NCI-H1417 treated with DMSO at 0.1 percent for 48 hours (cell line): ENCODE data around the gene MTREX.

Experiments
- DNase-seq: peaks from one replicate; lab custom pipeline; 2025; lab: John Stamatoyannopoulos, UW

MTREX gene

GRCh38 chr5:55429221-55429612 is 121.4 kb downstream of the MTREX start:
- DNase-seq, result no peak

DNA sequence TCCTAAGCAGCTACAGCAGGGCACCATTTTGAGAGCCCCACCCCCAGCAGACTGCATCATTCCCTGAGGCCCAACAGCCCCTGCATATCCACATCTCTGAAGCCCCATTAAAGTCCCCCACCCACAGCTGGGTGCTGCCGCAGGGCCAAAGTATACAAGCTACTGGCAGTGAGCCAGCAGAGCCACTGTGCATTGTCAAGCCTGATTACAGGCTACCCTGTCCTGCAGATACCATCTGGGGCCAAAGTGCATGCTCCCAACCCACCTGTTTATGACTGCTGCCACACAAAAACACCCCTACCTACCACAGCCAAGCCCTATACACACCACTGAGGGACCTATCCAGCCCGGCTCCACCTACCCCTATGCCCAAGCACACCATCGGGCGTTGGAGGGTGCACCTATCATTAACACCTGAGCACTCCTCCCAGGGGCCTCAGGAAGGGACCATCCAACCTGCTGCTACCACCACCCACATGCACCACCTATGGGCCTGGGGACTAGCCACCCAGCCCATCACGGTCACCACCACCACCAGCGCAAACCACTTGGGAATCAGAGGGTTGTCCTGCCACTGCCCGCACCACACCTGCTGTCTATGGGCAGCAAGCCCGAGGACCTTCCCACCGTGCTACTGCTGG is 121.9 kb downstream of the MTREX start:
- no peak for DNase-seq

DNA sequence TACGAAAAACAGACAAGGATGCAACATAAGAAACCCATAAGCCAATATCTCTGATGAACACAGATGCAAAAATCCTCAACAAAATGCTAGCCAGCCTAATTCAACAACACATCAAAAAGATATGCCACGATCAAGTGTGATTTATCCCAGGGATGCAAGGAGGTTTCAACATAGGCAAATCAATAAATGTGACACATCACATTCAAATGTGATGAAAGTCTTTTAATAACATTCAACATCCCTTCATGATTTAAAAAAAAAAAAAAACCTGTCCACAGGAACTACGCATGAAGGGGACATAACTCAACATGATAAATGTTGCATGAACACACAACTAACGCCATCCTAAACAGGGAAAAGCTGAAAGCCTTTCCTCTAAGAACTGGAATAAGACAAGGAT is 124.8 kb downstream of the MTREX start:
- no peak for DNase-seq

GRCh38 chr5:55437452-55437851 is 129.7 kb downstream of the MTREX start:
- no peak for DNase-seq

DNA sequence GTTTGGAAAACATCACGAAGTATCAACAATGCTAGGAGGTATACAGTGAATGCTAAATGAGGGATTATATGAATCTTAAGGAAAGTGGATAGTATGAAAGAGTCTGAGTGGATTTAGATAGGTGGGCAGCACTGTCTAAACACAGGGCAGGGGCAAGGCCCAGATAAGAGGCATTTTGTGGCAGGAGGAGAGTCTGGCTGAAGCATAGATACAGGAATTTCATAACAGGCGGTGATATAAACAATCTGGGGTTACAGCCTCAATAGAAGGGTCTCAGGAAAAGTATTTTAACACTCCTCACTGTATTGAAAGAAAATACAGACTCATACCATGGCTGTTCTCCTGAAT is 130.0 kb downstream of the MTREX start:
- DNase-seq, result no peak

GRCh38 chr5:55438998-55439397 is 131.2 kb downstream of the MTREX start:
- no peak for DNase-seq

DNA sequence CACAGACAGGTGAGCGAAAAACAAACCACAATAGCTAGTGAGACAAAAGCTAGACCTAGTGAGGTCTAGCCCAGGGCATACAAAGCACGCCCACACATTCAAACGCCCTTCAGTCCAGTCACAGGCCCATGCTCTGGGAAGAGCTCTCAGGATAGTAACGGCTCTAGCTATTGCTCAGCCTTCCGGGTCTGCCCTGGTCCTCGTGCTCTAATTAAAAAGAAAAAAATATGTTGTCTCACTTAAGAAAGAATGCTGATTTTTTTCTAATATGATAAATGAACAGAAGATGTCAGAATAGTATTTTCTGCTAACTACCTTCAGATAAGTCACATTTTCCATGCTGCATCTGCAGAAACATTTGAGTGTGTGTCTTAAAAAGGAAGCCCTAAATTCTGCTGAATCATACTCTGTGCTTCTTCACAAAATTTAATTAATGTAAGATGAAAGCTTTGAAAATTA is 132.4 kb downstream of the MTREX start:
- no peak for DNase-seq

DNA sequence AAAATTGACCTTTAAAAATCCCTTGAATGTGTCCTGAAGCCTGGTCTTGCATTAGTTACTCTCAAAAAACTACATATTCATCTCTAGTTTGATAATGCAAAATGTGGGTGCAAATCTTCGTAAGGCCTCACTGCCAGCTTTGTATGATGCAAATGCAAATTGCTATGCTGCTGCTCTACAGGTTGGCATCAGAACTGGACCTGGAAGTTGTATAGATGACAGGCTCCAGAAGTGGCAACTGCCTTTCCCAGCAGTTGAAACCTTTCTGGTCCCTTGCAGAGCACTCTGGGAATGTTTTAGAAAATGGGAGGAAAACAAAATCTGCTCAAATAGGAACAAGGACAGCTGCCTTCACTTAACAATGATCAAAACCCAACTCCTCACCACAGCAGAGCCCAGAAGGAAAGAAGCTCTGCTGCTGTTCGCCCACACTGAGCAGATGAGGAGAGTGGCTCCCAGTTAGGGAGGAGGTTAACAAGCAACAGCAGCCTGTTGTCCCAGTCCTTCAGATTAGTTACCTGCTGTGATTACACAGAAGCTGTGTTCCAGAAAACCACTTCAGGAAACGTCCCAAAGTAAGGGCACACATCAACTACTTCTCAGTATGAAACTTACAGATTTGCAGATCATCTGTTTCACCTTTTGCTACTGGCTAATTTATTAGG is 133.4 kb downstream of the MTREX start:
- DNase-seq, result no peak

DNA sequence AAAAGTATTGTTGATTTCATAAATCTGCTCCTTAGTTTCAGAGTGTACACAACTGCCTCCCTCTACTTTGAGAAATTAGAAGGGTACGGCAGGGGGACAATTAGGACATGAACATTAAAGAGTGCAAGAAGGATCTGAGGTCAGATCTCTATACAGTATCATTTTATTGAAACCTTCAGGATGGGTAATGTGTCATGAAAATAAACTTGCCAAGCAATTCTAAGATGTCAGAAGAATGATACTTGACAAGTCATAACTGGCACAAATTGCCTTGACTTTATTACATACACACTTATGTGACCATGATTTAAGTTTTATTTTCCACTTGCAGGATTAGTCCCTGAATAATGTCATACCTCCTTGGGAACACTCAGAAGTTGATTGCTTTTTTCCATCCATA is 134.2 kb downstream of the MTREX start:
- DNase-seq, result no peak

- DNase-seq, result no peak
These were observed 138.0 kb downstream of the MTREX start for GRCh38 chr5:55445791-55446190.

GRCh38 chr5:55446640-55447351 is 139.0 kb downstream of the MTREX start:
- DNase-seq, result no peak

- DNase-seq, result no peak
These were observed 142.4 kb downstream of the MTREX start for GRCh38 chr5:55450050-55450765.

- no peak for DNase-seq
These were observed 144.2 kb downstream of the MTREX start for GRCh38 chr5:55451976-55452375.

GRCh38 chr5:55453211-55453610 is 145.4 kb downstream of the MTREX start:
- DNase-seq, result no peak

DNA sequence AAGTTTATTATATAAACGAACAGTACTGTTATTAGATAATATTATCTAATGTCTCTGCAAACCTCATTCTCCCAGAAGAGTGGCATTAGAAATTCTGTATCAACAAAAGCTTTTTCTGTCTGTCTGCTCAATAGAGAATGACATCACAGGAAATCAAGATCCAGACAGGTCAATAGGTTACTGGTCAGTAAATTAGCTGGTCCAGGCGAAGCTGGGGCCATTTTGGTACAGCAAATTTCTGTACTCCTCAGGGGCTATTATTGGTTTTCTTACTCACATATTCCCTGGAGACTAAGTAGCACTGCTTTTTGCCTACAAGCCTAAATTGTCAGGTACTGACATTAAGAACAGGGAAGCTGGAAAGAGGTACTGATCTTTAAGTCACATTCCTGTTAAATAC is 146.5 kb downstream of the MTREX start:
- no peak for DNase-seq

DNA sequence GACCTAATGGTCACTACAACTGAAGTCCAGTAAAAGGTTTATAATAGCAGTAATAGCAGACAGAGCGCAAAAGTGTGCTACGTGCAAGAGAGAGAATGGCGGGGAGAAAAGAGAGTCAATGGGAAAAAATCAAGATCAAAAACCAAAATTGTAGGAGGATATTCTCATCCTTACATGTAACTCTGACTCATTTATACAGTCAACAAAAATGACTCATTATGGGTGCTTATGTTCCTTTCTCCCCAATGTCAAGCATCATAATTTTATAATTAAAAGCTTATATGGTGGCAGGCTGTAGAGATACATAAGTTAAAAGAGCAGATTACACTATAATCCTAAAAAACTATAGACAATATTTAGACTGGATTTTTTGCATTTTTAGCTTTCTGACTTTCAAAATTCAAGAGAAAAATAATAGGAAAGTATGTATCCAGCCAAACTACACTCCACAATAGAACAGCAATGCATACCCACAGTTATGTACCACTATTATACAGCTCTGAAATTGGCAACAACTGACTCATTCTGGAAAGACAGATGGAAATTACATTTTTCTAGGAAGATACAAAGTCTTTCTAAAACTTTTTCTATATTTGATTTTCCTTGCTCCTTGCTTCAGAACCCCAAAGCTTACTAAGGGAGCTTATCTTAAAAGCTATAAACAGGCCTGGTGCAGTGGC is 148.6 kb downstream of the MTREX start:
- DNase-seq, result no peak

DNA sequence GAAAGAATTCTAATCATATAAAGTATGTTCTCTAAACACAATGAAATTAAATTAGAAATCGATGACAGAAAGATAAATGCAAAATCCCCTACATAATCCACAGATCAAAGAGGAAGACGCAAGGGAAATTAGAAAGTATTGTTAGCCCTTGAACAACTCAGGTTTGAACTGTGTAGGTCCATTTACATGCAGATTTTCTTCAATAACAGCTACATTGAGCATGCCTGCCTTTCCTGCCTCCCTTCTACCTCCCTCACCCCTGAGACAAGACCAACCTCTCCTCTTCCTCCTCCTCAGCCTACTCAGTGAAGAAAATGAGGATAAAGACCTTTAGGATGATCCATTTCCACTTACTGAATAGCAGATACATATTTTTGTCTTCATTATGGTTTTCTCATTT is 151.8 kb downstream of the MTREX start:
- DNase-seq, result no peak

DNA sequence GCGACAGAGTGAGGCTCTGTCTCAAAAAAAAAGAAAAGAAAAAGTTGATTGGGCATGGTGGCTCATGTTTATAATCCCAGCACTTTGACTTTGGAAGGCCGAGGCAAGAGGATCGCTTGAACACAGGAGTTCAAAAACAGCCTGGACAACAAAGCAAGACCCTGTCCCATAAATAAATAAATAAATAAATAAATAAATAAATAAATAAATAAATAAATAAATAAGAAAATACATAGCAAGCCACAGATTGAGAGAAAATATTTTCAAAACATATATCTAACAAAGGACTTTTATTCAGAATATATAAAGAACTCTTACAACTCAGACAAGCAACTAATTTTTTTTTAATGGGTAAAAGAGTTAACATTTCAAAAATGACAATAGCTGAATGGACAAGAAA is 155.8 kb downstream of the MTREX start:
- no peak for DNase-seq

- DNase-seq, result no peak
These were observed 160.2 kb downstream of the MTREX start for GRCh38 chr5:55467862-55468551.

- no peak for DNase-seq
These were observed 162.1 kb downstream of the MTREX start for GRCh38 chr5:55469839-55470238.

DNA sequence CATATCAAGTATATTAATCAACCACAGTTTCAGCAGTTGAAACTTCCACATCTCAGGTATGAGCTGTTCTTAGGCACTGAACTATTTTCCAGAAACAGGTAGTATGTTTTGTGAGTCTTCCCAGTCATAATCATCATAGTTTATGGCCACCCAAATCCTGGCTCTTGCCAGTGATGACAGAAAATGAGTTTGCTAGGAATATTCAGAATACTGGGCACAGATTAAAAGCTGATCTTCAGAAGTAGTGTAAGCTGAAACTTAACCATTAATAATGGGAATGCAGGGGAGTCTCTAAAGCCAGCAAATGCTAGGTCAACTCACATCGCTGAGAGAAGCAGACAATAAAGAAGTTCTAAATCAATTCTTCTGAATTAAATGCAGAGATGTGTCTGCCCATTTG is 162.5 kb downstream of the MTREX start:
- DNase-seq, result no peak

DNA sequence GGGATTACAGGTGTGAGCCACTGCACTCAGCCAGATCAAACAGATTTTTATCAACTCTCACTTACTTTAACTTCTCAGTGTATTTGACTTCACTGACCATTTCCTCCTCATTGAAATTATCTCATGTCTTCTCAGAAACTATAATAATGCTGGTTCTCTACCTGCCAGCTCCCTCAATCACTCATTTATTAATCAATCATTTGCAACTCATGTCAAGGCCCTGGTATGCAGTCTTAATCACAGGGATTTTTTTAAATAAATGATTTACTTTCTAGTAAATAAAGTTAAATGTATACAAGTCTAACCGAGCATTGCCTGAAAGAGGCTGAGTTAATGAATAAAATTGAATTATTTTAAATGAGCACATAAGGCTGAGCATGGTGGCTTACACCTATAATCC is 163.7 kb downstream of the MTREX start:
- DNase-seq, result no peak
